AML-193 (cell line): ENCODE results near the gene XIRP2.
A peak's percentile ranks its signal among the peaks of the same experiment; 100 is the strongest.

Experiments
- DNase-seq, 2 experiments: peaks; one replicate each; lab custom pipeline; 2025; lab: John Stamatoyannopoulos, UW

Gene XIRP2

DNA sequence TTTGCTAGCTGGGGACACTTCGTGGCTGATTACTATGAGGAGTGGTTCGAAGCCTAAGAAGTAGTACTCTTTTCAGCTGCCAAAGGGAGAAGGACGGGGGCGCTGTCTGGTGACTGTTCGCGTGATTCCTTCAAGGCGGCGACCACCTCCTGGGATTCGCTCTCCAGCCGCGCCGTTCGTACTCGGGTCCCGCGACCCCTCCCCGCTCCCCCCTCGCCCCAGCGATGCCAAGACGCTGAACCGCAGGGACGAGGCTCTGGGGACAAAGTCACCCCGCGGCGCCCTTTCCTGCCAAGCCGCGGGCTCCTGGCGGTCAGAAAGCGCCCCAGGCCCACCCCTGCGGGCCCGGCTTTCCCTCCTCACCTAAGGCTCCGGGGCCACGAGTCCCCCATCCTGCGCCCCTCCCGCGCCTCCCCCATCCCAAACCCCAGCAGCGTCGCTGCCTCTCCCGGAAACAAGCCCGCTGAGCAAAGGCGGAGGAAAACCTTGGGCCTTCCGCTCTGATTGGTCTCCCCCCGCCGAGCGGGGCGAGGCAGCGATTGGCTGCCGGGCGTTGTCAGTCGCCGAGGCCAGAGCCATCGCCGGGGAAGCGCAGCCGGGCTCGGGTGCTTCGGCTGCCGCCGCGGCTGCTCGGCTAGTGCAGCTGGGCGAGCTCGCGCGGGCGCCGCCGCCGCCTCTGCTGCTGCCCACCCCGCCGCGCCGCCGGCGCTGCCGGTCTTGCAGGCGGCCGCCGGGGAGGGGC, 404.3 kb downstream of the XIRP2 start, which contains the start of gene B3GALT1:
Gene B3GALT1, plus strand, starts transcription at position 572 of the 742 bp plus-strand sequence.
- DNase-seq = peak; percentile 64 to 79

DNA sequence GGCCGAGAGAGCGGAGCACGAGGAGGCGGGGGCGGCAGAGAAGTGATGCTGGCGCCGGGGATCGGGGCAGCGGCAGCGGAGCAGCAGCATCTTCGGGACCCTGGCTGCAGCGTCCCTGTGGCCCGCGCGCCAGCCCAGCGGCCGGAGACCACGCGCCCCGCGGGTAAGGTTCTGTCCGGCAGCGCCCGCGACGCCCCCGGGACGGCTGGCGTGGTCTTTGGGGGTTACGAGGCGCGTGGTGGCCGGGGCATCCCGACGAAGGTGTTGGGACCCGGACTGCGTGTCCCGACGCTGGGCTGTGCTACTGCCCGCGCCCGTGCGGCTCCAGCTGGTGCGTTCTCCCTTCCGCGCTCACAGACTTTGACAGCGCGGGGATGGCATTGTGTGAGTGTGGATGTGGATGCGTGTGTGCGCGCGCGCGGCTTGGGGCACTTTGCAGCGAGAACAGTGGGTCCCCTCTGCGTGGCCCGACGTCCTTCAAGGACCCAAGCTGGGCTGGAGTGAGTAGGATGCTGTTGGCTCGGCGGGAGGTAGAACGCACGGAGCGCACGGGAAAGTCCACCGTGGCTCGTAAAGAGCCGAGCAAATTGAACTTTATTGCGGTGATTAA, 405.0 kb downstream of the XIRP2 start:
- DNase-seq = no peak

DNA sequence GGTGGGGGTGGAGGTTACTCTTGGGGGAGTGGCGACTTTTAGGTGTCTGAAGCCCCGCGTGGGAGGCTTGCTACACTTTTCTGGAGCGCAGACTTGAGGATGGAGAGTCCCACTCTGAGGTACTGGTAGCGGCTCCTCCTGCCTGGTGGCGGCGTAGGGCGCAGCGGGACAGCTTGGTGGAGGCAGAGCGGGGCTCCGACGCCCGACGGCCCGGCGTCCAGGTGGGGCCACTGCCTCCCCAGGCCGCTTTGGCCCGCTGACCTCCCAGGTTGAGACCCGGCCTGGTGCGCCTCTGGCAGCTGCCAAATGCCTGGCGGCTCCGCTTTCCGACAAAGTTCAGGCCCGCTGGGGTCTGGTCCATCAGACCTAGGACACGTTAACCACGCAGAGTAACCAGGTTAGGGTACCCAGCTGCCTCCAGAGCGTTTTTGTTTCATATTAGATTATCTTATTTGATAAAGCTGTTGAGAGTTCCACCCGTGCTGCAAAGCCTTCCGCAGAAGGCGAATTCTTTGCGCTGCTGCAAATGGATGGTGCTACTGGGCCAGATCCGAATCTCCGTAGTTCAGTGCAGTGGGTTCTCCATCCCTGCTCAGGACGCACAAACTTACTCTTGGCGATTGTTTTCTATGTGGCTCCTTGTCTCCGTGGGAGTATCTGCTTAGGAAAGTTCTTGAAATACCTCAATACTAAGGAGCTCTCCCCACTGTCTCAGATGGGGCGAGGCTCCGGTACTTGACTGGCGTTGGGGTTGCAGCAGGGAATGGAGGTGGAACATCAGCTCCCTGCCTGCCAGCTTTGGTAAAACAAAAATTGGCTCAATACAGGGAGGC, 405.9 kb downstream of the XIRP2 start:
- DNase-seq = no peak

DNA sequence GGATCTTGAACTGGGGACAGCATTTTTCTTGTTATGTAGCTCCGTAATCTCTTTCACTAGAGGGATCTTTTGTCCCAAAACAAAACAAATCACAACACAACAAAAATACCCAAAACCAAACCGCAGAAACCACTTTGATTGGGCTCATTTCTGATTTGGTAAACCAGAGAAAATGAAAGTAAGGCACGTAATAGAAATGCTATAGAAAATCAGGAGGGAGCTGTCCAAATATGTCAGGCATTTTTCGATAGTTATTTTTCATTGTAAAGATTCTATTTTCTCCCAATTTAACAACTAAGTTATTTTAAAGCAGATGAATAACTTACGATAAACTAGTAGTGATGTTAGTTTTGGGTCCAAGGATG, 406.5 kb downstream of the XIRP2 start:
- DNase-seq = no peak

DNA sequence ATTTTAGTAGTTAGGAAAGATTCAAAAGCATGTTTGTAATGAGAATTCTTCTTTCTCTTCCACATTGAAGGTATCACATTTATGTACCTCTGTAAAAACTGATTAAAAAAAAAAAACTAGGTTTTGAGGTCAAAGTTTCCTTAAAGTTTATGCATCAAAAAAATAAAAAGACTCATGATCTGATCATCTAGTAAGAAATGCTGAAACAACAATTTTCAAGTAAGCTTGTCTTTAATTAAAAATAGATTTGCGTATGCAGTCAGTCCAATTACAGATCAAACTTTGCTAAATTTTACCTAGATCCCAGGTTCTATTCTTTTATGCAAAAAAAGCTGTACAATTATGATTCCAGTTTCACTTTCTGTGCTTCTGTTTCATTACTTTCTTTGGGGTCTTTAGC, 409.0 kb downstream of the XIRP2 start:
- no peak for DNase-seq

DNA sequence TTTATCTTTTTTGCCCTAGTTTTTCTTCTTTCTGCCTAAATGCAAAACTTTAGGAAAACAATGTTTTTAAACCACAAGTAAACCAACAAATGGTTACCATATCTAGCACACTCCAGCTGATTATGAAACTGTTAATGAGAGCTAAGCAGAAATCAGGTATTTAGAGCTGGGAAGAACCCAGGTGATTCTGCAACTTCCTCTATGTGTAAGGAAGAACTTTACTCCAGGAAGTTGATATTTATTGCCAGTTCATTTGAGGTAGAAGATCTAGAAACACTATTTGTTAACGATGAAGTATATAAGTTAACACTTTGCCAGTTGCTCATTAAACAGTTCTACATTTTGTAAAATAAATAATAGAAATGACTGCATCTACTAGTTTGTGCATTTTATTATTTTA, 409.7 kb downstream of the XIRP2 start:
- no peak for DNase-seq
